Breast epithelium (tissue), 4 donors: ENCODE data around the gene KPTN. TPM values are rescaled to one million over a fixed set of nuclear protein-coding genes. Genes with fewer than 3 reads are reported as not detected.

Experiments
- DNase-seq, 2 donors: peaks; one replicate each; pipeline ENCODE4 v3.0.0-alpha.2; 2019; ENCODE audit warnings: low spot score in 2 of 2
- H3K27ac ChIP-seq, 2 donors: fragments of 200-600 bp; sonication (generic) in 1 of 2; one replicate each; pipeline ENCODE4 v1.5.1; 2016 to 2019; ENCODE audit warnings: mild to moderate bottlenecking in 1 of 2
- H3K27me3 ChIP-seq, 2 donors: fragments of 200-600 bp; sonication (generic) in 1 of 2; one replicate each; pipeline versions ENCODE4 v1.5.1 to v1.6.0; 2017 to 2019; ENCODE audit warnings: control low read depth in 1 of 2, mild to moderate bottlenecking in 1 of 2
- H3K36me3 ChIP-seq: fragments of 200-600 bp; one replicate; pipeline ENCODE4 v1.5.1; 2019
- H3K4me1 ChIP-seq, 2 donors: fragments of 200-600 bp; sonication (generic); one replicate each; pipeline ENCODE4 v1.5.1; 2016 to 2019; ENCODE audit warnings: control low read depth in 1 of 2
- H3K4me3 ChIP-seq, 3 donors: fragments of 200-600 bp; sonication (generic); 1 replicate in 2 of 3; 2 replicates in 1 of 3; pipeline ENCODE4 v1.5.1; 2016 to 2019; ENCODE audit warnings: mild to moderate bottlenecking in 3 of 3, moderate library complexity in 2 of 3
- H3K9me3 ChIP-seq, 2 donors: fragments of 200-600 bp; sonication (generic) in 1 of 2; one replicate each; pipeline ENCODE4 v1.5.1; 2016 to 2019; ENCODE audit warnings: control low read depth in 1 of 2
- POLR2A ChIP-seq: fragments of 450-650 bp; IDR thresholded peaks from one replicate; pipeline ENCODE4 v1.6.1; 2016; ENCODE audit warnings: antibody characterized with exemption, mild to moderate bottlenecking, moderate library complexity
- POLR2AphosphoS5 ChIP-seq, 3 donors: sonication (generic); formaldehyde crosslinking; IDR thresholded peaks; one replicate each; pipeline ENCODE4 v1.6.1; 2017; ENCODE audit warnings: antibody characterized with exemption in 3 of 3
- intact Hi-C: fragments of 100-400 bp; cut with DNase I; formaldehyde crosslinking; loops from one replicate; pipeline ENCODE4 v1.15.1; 2023; ENCODE audit warnings: low total_unique reads
- total RNA-seq, 3 donors: library from RNA; depleted of rRNA; stranded (reverse); fragments of >200 nt; gene quantifications; one replicate each; pipeline ENCODE4 v1.1.0, GENCODE V29; 2016
- TF ChIP-seq, protein P1 (sequence below), 3 donors: fragments of 450-650 bp; IDR thresholded peaks; one replicate each; pipeline ENCODE4 v1.5.1; 2016 to 2017; ENCODE audit warnings: antibody characterized with exemption in 3 of 3, mild to moderate bottlenecking in 3 of 3, moderate library complexity in 3 of 3

KPTN gene
- total RNA-seq, 3 donors from 2014 or later: 4.6 to 6.6 (median 6.3) TPM

DNA sequence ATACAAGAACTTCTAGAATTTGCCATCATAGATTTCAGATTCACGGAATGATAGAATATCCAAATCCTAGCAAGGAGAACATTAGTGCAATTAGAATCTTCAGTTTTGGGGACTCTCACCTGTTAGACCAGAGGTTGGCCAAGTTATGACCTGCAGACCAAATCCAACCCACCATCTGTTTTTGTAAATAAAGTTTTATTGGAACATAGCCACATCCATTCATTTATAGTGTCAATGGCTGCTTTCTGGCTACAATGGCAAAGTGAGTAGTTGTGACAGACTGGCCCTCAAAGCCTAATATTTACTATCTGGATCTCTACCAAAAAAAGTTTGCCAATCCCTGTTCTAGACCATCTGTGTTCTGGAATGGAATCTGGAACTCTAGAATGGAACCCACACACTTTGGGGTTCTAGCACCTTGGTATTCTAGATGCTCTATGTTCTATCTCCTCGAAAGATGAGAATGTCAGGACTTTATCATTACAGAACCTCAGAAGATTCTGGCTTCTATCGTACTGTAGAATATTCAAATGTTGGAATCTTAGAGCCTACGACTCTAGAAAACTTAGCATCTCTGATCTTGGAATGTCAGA is 2.5 kb downstream of the KPTN start:
- Histone ChIP-seq H3K36me3 (no peaks in the 10 kb centered on the region), H3K27ac (no peak overlapping the region), H3K4me3 (no peak overlapping the region), H3K27me3 (no peaks in the 10 kb centered on the region), H3K9me3 (no peaks in the 10 kb centered on the region), H3K4me1 (peaks cover 0 to 7% of the 10 kb centered on the region in 2 donors)
- intact Hi-C loops: no loop called here
- TF ChIP-seq, protein P1, sequence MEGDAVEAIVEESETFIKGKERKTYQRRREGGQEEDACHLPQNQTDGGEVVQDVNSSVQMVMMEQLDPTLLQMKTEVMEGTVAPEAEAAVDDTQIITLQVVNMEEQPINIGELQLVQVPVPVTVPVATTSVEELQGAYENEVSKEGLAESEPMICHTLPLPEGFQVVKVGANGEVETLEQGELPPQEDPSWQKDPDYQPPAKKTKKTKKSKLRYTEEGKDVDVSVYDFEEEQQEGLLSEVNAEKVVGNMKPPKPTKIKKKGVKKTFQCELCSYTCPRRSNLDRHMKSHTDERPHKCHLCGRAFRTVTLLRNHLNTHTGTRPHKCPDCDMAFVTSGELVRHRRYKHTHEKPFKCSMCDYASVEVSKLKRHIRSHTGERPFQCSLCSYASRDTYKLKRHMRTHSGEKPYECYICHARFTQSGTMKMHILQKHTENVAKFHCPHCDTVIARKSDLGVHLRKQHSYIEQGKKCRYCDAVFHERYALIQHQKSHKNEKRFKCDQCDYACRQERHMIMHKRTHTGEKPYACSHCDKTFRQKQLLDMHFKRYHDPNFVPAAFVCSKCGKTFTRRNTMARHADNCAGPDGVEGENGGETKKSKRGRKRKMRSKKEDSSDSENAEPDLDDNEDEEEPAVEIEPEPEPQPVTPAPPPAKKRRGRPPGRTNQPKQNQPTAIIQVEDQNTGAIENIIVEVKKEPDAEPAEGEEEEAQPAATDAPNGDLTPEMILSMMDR (IDR thresholded peaks at IDR 0.05): no peak
- TF ChIP-seq POLR2A (no peak), POLR2AphosphoS5 (IDR thresholded peaks at IDR 0.05) (no peak)
- no peak for DNase-seq

DNA sequence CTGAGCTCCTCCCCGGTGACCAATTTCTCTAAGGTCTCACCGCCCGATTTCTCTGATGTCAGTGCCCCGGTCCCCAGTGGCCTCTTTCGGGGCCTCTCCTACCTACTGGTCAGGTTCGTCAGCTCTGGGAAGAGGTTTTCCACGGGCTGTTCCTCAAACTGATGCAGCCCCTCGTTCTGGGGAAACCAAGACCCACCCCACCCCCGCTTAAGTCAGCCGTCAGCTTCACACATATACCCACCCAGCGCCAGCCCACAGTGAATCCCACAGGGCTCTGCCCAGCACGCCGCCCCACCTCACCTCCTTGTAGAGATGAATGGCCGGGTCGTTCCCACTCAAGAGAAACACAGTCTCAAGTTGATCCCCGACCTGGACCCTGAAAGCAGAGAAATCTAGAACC is 3.4 kb downstream of the KPTN start:
- H3K9me3 ChIP-seq: no peaks in the 10 kb centered on the region
- peaks cover 0 to 7% of the 10 kb centered on the region in 2 donors for H3K4me1 ChIP-seq
- DNase-seq: no peak
- intact Hi-C loops: no loop called here
- no peak overlapping the region for H3K4me3 ChIP-seq
- TF ChIP-seq POLR2A: no peak
- TF ChIP-seq POLR2AphosphoS5 (IDR thresholded peaks at IDR 0.05): no peak
- TF ChIP-seq, protein P1 (IDR thresholded peaks at IDR 0.05): no peak
- H3K27ac ChIP-seq: no peak overlapping the region
- no peaks in the 10 kb centered on the region for H3K27me3 ChIP-seq
- H3K36me3 ChIP-seq: no peaks in the 10 kb centered on the region

DNA sequence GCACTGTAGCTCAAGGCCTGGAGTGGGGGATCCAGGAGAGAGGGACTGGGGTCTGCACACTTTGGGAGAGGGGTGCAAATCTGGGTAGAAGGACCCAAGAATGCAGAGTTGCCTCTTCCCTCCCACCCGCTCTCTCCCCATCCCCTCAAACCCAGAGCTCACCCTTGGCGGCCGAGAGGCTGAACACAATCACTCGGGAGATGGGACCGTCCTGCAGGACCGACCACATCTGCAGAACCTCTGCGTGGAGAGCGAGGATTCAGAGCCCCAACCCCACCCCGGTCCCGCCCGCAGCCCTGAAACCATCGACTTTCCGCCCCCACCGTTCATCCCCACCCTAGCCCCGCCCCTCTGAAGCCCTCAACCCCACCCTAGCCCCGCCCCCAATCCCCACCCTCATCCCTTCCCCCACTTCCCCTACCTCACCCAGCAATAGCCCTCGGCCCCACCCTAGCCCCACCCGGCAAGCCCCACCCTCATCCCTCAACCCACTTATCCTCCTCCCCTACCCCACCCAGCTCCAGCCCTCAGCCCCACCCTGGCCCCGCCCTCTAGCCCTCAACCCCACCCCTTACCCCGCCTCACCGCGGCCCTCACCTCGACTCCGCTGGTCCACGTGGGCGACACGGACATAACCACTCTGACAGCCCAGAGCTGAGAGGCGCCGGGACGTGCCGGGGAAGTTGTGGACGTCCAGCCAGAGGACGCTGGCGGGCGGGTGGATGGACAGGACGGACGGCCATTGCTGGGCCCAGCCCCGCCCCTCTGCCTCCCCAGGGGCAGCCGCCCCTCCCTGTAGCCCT is 4.1 kb downstream of the KPTN start:
- intact Hi-C loops: no loop called here
- no peaks in the 10 kb centered on the region for H3K27me3 ChIP-seq
- H3K27ac ChIP-seq: no peak overlapping the region
- TF ChIP-seq POLR2AphosphoS5 (IDR thresholded peaks at IDR 0.05): no peak
- TF ChIP-seq POLR2A: no peak
- TF ChIP-seq, protein P1 (IDR thresholded peaks at IDR 0.05): no peak
- no peaks in the 10 kb centered on the region for H3K9me3 ChIP-seq
- peaks cover 0 to 7% of the 10 kb centered on the region in 2 donors for H3K4me1 ChIP-seq
- no peaks in the 10 kb centered on the region for H3K36me3 ChIP-seq
- H3K4me3 ChIP-seq: peak overlapping the region in 2 of 3 donors; percentile 7 to 27
- DNase-seq: no peak

DNA sequence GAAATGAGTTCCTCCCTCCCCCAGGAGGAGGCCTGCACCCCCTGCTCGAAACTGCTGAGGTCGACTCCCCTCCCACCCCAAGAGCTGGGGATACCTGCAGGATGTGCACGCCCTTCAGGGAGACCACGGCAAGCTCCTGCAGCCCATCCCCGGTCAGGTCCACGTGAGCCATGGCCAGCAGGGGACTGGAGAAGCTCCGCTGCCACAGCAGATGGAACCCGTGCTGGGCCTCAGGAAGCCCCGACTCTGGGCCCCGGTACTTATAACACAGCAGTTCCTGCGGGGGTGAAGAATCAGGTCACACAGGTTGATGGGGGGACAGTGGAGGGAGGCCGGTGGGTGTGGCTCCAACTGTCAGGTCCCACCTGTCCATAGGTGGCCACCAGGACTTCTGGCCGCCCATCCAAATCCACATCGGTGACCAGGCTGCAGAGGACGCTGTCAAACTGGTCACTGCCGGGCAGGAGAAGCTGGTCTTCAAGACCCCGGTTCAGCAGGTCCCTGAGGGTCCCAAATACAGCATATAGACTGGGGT is 7.5 kb downstream of the KPTN start:
- Histone ChIP-seq H3K27ac (no peak overlapping the region), H3K36me3 (no peaks in the 10 kb centered on the region), H3K27me3 (peaks cover 0 to 23% of the 10 kb centered on the region in 2 donors), H3K4me1 (peaks cover 0 to 8% of the 10 kb centered on the region in 2 donors), H3K9me3 (no peaks in the 10 kb centered on the region), H3K4me3 (no peak overlapping the region)
- TF ChIP-seq POLR2A: no peak
- no peak for TF ChIP-seq POLR2AphosphoS5 (IDR thresholded peaks at IDR 0.05)
- TF ChIP-seq, protein P1 (IDR thresholded peaks at IDR 0.05): no peak
- DNase-seq: no peak
- intact Hi-C loops: no loop called here

DNA sequence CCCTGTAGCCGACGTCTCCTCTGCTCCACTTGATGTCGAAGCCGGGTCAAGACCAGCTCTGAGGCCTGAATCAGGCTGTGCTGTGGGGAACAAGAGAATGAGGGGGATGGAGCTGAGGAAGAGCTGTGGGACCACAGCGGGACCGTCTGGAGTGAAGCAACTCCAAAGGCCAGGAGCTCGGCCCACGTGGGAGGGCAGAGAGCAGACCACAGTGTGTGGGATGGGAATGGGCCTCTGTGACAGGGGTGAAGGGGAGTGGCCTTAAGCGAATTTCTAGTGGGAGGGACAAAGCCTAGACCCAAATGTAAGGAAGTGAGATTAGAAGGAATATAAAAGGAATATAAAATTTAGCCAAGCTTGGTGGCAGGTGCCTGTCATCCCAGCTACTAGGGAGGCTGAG is 8.6 kb downstream of the KPTN start:
- DNase-seq: no peak
- TF ChIP-seq POLR2A (no peak), POLR2AphosphoS5 (IDR thresholded peaks at IDR 0.05) (no peak)
- TF ChIP-seq, protein P1 (IDR thresholded peaks at IDR 0.05): no peak
- intact Hi-C loops: no loop called here
- no peaks in the 10 kb centered on the region for H3K36me3 ChIP-seq
- no peak overlapping the region for H3K27ac ChIP-seq
- H3K4me3 ChIP-seq: no peak overlapping the region
- H3K9me3 ChIP-seq: no peaks in the 10 kb centered on the region
- peaks cover 0 to 10% of the 10 kb centered on the region in 2 donors for H3K4me1 ChIP-seq
- H3K27me3 ChIP-seq: peaks cover 0 to 34% of the 10 kb centered on the region in 2 donors
